HG02852 (cell line): Measurements from ENCODE around the gene ACTR1A.

Experiments used
- ATAC-seq: cut with Tn5 transposase; IDR thresholded peaks from one replicate; pipeline ENCODE4 v1.9.1; 2021; ENCODE audit warnings: mild to moderate bottlenecking, moderate library complexity; ENCODE audit not compliant: unreplicated experiment

Gene ACTR1A

DNA sequence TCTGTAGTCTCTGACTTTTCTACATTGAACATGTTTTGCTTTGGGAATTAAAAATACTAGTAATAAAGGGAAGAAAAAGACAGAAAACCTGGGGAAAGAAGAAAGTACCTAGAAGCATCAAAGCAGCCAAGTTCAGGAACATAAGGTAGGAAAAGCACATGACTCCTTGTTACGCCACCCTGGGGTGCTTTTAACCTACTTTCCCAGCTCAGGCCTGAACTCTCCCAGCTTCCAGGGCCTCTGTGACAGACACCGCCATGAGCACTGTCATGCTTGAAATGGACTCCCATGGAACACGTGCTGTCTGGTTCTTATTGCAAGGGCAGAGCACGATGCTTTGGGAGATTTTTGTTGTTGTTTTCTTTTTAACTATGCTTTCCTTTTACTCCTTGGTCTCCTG, 11.4 kb downstream of the ACTR1A start:
- no peak for ATAC-seq

- ATAC-seq, result no peak
Measured at GRCh38 chr10:102485093-102485784, 17.3 kb downstream of the ACTR1A start.

DNA sequence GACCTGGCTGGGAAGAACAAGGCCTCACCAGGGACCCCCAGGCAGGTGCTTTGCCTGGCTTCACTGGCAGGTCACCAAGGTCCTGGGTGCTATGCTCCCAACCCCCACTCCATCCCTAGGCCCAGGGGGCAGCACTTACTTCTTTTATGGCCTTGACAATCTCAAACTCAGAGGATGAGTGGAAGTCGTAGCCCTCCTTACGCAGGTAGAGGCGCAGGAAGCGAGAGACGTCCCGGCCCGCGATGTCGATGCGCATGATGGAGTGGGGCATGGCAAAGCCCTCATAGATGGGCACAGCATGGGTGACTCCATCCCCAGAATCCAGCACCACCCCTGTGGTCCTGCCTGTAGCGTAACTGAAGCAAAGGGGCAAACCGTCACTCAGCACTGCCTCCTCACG, 18.5 kb downstream of the ACTR1A start:
- ATAC-seq, result no peak

DNA sequence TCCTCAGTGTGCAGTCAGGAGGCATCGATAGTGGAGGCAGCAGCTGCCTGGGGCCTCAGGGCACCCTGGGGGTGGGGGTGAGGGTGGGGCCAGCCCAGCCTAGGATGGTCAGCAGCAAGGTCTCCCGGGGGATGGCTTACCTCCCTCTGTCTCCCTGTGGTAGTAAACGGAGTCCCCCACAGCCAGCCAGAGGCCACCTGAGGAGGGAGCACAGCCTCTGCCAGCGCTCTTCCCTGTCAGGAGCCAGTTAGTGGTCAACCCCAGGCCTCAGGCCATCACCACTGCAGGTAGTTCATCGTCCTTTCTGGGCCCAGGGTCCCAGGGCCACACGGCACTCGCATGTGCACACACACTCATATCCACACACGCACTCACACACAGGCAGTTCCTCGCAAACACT, 22.1 kb downstream of the ACTR1A start:
- no peak for ATAC-seq

- no peak for ATAC-seq
Measured at GRCh38 chr10:102479651-102480050, 22.9 kb downstream of the ACTR1A start.

- ATAC-seq, result no peak
Measured at GRCh38 chr10:102476466-102477141, 25.9 kb downstream of the ACTR1A start.

GRCh38 chr10:102475451-102476040, 27.0 kb downstream of the ACTR1A start:
- no peak for ATAC-seq

- ATAC-seq, result no peak
Measured at GRCh38 chr10:102473445-102474331, 28.8 kb downstream of the ACTR1A start.

DNA sequence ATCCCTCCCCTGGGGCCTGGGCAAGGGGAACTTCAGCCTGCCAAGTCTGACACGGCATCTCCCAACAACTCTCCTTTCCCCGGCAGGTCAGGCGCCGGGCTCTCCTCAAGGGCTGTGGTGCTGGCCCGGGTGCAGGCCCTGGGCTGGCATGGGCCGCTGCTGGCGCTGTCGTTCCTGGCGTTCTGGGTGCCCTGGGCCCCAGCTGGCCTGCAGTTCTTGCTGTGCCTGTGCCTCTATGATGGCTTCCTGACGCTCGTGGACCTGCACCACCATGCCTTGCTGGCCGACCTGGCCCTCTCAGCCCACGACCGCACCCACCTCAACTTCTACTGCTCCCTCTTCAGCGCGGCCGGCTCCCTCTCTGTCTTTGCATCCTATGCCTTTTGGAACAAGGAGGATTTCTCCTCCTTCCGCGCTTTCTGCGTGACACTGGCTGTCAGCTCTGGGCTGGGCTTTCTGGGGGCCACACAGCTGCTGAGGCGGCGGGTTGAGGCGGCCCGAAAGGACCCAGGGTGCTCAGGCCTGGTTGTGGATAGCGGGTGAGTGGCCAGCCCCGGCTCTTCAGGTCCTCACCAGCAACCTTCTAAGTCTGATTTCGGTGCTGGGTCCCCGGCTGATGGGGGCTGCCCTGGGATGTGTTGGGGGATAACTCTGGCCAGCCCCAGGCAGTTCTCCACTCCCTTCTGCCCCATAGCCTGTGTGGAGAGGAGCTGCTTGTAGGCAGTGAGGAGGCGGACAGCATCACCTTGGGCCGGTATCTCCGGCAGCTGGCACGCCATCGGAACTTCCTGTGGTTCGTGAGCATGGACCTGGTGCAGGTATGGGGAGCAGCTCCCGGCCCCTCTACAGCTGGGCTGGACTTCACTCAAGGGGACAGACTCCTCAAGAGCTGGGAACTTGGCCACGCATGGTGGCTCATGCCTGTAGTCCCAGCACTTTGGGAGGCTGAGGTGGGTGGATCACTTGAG, 31.6 kb downstream of the ACTR1A start:
- no peak for ATAC-seq

DNA sequence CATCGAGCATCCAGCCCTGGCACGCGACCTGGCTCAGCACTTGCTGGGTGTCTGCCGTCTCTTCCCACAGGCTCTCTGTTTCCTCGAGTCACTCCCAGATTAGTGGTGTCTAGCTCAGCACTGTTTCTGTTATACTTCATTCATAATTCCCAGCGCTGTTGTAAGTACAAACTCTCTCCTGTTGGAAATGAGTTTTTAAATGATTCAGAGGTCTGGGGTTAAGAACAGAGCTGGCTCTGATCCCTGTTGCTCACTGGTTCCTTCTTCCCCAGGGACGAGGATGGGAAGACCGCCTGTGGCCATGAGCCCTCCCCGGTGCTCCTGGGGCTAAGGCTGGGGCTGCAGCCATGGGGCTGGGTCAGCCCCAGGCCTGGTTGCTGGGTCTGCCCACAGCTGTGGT, 33.8 kb downstream of the ACTR1A start:
- ATAC-seq, result no peak

- ATAC-seq, result no peak
Measured at GRCh38 chr10:102467971-102468438, 34.5 kb downstream of the ACTR1A start.

GRCh38 chr10:102467318-102467717, 35.2 kb downstream of the ACTR1A start:
- ATAC-seq, result no peak

- no peak for ATAC-seq
Measured at GRCh38 chr10:102465466-102465865, 37.0 kb downstream of the ACTR1A start.

DNA sequence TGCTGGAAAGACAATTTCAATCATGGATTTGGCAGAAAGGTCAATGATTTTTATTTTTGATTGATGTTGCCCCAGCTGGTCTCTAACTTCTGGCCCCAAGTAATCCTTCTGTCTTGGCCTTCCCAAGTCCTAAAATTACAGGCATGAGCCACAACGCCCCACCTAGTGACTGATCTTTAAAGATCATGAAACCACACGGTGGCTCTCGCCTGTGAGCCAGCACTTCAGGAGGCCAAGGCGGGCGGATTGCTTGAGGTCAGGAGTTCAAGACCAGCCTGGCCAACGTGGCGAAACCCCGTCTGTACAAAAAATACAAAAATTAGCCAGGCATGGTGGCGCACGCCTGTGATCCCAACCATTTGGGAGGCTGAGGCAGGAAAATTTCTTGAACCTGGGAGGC, 38.5 kb downstream of the ACTR1A start:
- ATAC-seq, result no peak

GRCh38 chr10:102462512-102463054, 39.9 kb downstream of the ACTR1A start:
- no peak for ATAC-seq

DNA sequence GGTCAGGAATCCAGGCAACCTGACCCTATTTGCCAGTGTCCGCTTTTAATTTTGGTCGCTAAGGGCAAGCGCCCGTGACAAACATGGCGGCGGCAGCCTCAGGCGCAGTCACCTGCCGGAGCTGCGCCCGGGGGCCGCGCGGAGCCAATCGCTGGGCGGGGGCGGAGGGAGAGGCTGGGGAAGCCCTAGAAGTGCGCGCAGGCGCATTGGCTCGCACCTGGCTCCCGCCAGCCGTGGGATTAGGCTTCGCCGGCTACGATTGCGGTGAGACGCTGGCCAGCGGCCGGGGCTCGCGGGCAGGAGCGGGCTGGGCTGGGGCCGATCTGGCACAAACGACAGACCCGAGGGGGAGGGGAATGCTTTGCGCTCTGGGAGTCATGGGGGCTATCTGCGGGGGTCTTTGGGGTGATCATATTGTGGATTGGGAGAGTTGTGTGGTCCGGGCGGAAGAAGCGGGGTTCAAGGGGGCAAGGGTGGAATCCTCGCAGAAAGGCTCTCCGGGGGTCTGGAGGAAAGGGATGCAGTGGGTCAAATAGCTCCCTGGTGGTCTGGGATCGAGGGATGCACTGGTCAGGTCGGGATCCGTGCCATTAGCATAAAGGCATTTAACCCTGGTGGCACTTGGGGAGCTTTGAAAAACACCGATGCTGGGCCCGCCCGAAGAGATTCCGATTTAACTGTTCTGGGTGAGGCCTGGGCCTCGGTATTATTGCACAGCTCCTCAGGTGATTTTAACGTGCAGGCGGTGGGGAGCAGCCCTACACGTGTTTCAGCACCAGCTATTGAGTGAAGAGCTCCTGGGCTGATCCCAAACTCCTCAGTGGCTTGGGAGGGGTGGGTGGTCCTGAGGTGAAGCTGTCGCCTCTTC, 41.1 kb downstream of the ACTR1A start:
- ATAC-seq, result peak; percentile 84

- ATAC-seq, result peak; percentile 36
Measured at GRCh38 chr10:102460836-102461186, 41.7 kb downstream of the ACTR1A start.

DNA sequence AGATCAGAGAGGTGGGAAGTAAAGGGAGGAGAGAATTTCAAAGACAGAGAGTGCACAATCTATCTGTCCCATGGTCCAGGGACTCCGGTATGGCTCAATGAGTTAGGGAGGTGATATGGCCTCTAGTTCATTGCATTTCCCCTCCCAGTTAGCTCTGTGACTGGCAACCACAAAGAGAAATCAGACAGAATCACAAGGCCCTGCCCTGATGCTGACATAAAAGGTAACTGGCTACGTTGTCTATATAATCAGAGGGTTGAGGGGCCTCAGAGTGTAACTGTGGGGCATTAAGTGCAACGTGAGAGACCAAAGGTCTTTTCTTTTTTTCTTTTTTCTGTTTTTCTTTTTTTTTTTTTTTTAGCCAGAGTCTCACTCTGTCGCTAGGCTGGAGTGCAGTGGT, 43.9 kb downstream of the ACTR1A start:
- ATAC-seq, result no peak

GRCh38 chr10:102457591-102458150, 44.8 kb downstream of the ACTR1A start:
- ATAC-seq, result no peak
